Prostate gland (tissue), 2 donors: Measurements from ENCODE around the gene GGT6. TPM values are rescaled to one million over a fixed set of nuclear protein-coding genes. Genes with fewer than 3 reads are reported as not detected.

ENCODE experiments used
- DNase-seq: peaks from one replicate; pipeline ENCODE4 v3.0.0-alpha.2; 2019; ENCODE audit warnings: low spot score
- H3K27ac ChIP-seq, 2 donors: fragments of 200-600 bp; sonication (generic); 2 replicates each; pipeline ENCODE4 v1.5.1; 2017 to 2019
- H3K27me3 ChIP-seq: fragments of 200-600 bp; sonication (generic); replicated peaks from 2 replicates; pipeline ENCODE4 v1.5.1; 2019; ENCODE audit not compliant: insufficient read depth
- H3K36me3 ChIP-seq, 2 donors: fragments of 200-600 bp; sonication (generic); 1 replicate in 1 of 2; 2 replicates in 1 of 2; pipeline versions ENCODE4 v1.5.1 to v1.8.1; 2017 to 2019
- H3K4me1 ChIP-seq: fragments of 200-600 bp; sonication (generic); replicated peaks from 2 replicates; pipeline ENCODE4 v1.5.1; 2019
- H3K4me3 ChIP-seq, 2 donors: fragments of 200-600 bp; sonication (generic); 2 replicates each; pipeline ENCODE4 v1.5.1; 2017 to 2019
- H3K9me3 ChIP-seq: fragments of 200-600 bp; sonication (generic); 2 replicates; pipeline ENCODE4 v1.5.1; 2017
- POLR2A ChIP-seq: fragments of 450-650 bp; IDR thresholded peaks from one replicate; pipeline ENCODE4 v1.6.1; 2016; ENCODE audit warnings: antibody characterized with exemption, mild to moderate bottlenecking
- POLR2AphosphoS5 ChIP-seq: sonication (generic); formaldehyde crosslinking; IDR thresholded peaks from one replicate; pipeline ENCODE4 v1.6.1; 2017; ENCODE audit warnings: antibody characterized with exemption
- WGBS: methylation state at CpG from one replicate; pipeline ENCODE4 v1.1.5; 2018; 5-methylcytosine and 5-hydroxymethylcytosine counted together
- intact Hi-C: fragments of 100-400 bp; cut with DNase I; formaldehyde crosslinking; loops from one replicate; pipeline ENCODE4 v1.14.2; 2022
- total RNA-seq, 2 donors: library from RNA; depleted of rRNA; stranded (reverse); fragments of >200 nt; gene quantifications; one replicate each; pipeline ENCODE4 v1.1.0, GENCODE V29; 2016
- TF ChIP-seq, protein P1 (sequence below), 4 experiments: fragments of 200-600 bp in 2 of 4; fragments of 450-650 bp in 2 of 4; sonication (generic) in 2 of 4; IDR thresholded peaks; 1 replicate in 3 of 4; 2 replicates in 1 of 4; pipeline ENCODE4 v1.5.1; 2016 to 2019; ENCODE audit warnings: antibody characterized with exemption in 4 of 4, mild to moderate bottlenecking in 2 of 4, moderate library complexity in 2 of 4

Gene GGT6
- total RNA-seq, 2 donors from 2014 or later, result 23.5 to 35.6 TPM

- no peak for TF ChIP-seq POLR2AphosphoS5
- TF ChIP-seq, protein P1, sequence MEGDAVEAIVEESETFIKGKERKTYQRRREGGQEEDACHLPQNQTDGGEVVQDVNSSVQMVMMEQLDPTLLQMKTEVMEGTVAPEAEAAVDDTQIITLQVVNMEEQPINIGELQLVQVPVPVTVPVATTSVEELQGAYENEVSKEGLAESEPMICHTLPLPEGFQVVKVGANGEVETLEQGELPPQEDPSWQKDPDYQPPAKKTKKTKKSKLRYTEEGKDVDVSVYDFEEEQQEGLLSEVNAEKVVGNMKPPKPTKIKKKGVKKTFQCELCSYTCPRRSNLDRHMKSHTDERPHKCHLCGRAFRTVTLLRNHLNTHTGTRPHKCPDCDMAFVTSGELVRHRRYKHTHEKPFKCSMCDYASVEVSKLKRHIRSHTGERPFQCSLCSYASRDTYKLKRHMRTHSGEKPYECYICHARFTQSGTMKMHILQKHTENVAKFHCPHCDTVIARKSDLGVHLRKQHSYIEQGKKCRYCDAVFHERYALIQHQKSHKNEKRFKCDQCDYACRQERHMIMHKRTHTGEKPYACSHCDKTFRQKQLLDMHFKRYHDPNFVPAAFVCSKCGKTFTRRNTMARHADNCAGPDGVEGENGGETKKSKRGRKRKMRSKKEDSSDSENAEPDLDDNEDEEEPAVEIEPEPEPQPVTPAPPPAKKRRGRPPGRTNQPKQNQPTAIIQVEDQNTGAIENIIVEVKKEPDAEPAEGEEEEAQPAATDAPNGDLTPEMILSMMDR (IDR thresholded peaks at IDR 0.05), result no peak
- no peak for TF ChIP-seq POLR2A
- Histone ChIP-seq H3K9me3 (no peaks in the 10 kb centered on the region), H3K4me1 (no peaks in the 10 kb centered on the region), H3K4me3 (no peak overlapping the region), H3K36me3 (no peaks in the 10 kb centered on the region), H3K27me3 (no peaks in the 10 kb centered on the region), H3K27ac (no peak overlapping the region)
- intact Hi-C loops, result no loop called here
- DNase-seq, result no peak
- WGBS, result 23% methylated on average over 1 of the region's 1 CpG
These were observed 33.2 kb downstream of the GGT6 start for GRCh38 chr17:4527134-4527533.

DNA sequence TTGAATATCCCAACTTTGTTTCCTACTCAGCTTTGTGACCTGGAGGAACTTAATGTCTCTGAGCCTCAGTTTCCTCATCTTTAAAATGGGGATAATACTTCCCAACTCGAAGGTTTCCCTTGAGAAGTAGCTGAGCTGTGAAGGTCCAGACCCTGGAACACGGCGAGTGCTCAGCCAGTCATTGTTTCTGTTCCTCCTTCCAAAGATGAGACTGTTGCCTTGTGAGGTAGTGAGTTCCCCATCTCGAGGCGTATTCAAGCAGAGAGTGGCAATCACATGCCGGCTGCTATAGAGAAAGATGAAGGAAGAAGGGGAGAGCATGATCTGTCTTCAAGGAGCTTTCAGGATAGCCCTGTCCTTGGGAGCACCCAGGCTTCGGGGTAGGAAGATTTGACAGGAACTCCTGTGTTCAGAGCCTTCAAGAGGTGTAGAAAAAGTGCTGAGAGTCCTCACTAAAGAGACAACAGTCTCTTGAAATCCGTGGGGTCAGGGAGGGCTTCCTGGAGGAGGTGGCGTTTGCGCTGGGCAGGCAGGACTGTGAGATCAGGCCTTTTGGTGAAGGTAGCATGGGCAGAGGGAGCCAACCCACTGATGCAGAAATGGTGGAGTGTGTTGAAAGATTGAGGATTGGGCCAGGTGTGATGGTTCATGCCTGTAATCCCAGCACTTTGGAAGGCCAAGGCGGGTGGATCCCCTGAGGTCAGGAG is 34.5 kb downstream of the GGT6 start:
- Histone ChIP-seq H3K36me3 (no peaks in the 10 kb centered on the region), H3K9me3 (no peaks in the 10 kb centered on the region), H3K4me1 (no peaks in the 10 kb centered on the region), H3K4me3 (no peak overlapping the region), H3K27ac (no peak overlapping the region), H3K27me3 (no peaks in the 10 kb centered on the region)
- WGBS, result 81% methylated on average over 11 of the region's 11 CpGs
- no peak for DNase-seq
- intact Hi-C loops, result no loop called here
- TF ChIP-seq POLR2AphosphoS5 (no peak), POLR2A (no peak)
- TF ChIP-seq, protein P1 (IDR thresholded peaks at IDR 0.05), result no peak

- no peaks in the 10 kb centered on the region for H3K36me3 ChIP-seq
- H3K4me3 ChIP-seq, result no peak overlapping the region
- DNase-seq, result no peak
- intact Hi-C loops, result no loop called here
- H3K4me1 ChIP-seq, result no peaks in the 10 kb centered on the region
- 83% methylated on average over 8 of the region's 8 CpGs for WGBS
- H3K27me3 ChIP-seq, result no peaks in the 10 kb centered on the region
- no peaks in the 10 kb centered on the region for H3K9me3 ChIP-seq
- TF ChIP-seq POLR2A (no peak), POLR2AphosphoS5 (no peak)
- TF ChIP-seq, protein P1 (IDR thresholded peaks at IDR 0.05), result no peak
- H3K27ac ChIP-seq, result no peak overlapping the region
These were observed 36.4 kb downstream of the GGT6 start for GRCh38 chr17:4523946-4524345.

GRCh38 chr17:4522661-4523060 is 37.7 kb downstream of the GGT6 start:
- Histone ChIP-seq H3K4me1 (no peaks in the 10 kb centered on the region), H3K36me3 (no peaks in the 10 kb centered on the region), H3K27me3 (no peaks in the 10 kb centered on the region), H3K9me3 (no peaks in the 10 kb centered on the region), H3K4me3 (no peak overlapping the region), H3K27ac (no peak overlapping the region)
- no peak for DNase-seq
- TF ChIP-seq, protein P1 (IDR thresholded peaks at IDR 0.05), result no peak
- TF ChIP-seq POLR2A, result no peak
- TF ChIP-seq POLR2AphosphoS5, result no peak
- 84% methylated on average over 6 of the region's 6 CpGs for WGBS
- intact Hi-C loops, result no loop called here
